ENCODE measurements around the gene FNDC5. TPM values are rescaled to one million over a fixed set of nuclear protein-coding genes. Genes with fewer than 3 reads are reported as not detected.

Gene FNDC5
- total and polyA plus RNA-seq, 9 of the 15 experiments (the other 6 are each of a cell fraction or from before 2014, with no cell fraction given): 0.06 to 2.1 (median 0.22) TPM

DNA sequence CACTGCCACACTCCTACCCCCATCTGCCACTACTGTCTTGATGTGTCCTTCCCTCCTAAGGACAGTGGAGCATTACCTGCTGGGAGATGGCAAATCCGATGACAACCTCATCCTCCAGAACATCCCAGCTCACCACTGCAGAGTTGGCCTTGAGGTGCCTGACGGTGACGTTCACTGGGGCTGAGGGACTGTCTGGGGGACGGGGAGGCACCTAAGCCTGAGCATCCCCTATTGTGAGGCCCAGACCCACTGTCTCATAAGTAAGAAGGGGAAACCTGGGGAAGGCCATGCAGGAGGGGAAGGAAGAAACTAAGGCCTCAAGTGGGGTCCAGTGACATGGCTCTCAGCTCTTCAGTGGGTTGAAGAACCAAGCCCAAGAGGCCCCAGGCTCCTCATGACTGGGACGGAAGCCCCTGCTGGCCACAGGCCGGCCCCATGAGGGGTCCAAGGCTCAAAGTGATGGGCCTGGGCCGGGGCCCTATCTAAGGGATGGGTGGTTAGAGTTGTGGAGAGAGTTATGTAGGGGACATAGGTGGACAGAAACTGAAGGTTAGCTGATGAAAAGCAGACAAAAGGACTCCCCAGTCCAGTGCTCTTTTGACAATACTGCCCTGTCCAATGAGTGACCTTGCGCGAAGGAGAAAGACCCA lies 1.8 kb downstream of the FNDC5 start:
- no peak overlapping the region for H3K4me2 ChIP-seq (ENCODE audit: insufficient read depth, low read length)
- FAIRE-seq (no peak), DNase-seq (ENCODE audit: extremely low read depth in 1 of 4, low spot score in 3 of 4) (no peak), ATAC-seq (no peak)
- BruUV-seq (replicated peaks): no TSS peak
- no peak overlapping the region for H2AFZ ChIP-seq (ENCODE audit: low read depth, low read length)
- no peak overlapping the region for H3K9ac ChIP-seq (ENCODE audit: insufficient read depth in 1 of 2, low read depth in 2 of 2, low read length in 2 of 2)
- H3K9me3 ChIP-seq (replicated peaks; ENCODE audit: control insufficient read depth, insufficient read depth, low read depth, low read length): no peaks in the 10 kb centered on the region
- no peaks in the 10 kb centered on the region for H3K79me2 ChIP-seq (ENCODE audit: control insufficient read depth, insufficient read depth, low read length)
- H3K4me1 ChIP-seq (replicated peaks in 1 of 2; ENCODE audit: control insufficient read depth in 2 of 2, insufficient read depth in 2 of 2, low read length in 2 of 2): peaks cover 5 to 18% of the 10 kb centered on the region in 2 experiments; a peak in 3 of 5 replicates
- 54% methylated on average over 9 of the region's 9 CpGs for WGBS (ENCODE audit: insufficient coverage, low coverage, missing lambda C conversion rate)
- ChIA-PET POLR2A (interaction anchor here (0.8 to 1.3 kb wide), 2 partner anchors 40 to 42 kb away, joined by 3 read pairs; no protein-coding TSS in a partner anchor), CTCF (ENCODE audit: low intra/inter-chr PET ratio) (no interaction called here)
- H3K4me3 ChIP-seq: no peak overlapping the region
- H4K20me1 ChIP-seq (replicated peaks; ENCODE audit: control insufficient read depth, insufficient read depth, low read length): peaks cover 9% of the 10 kb centered on the region
- in situ Hi-C loops (cut with MboI): no loop called here
- peaks cover 4 to 20% of the 10 kb centered on the region in 2 experiments; a peak in 3 of 5 replicates for H3K27me3 ChIP-seq (ENCODE audit: control insufficient read depth in 2 of 2, insufficient read depth in 2 of 2, low read length in 2 of 2)
- intact Hi-C loops (cut with micrococcal nuclease): no loop called here
- H3K9me1 ChIP-seq (ENCODE audit: control insufficient read depth, insufficient read depth, low read length): no peaks in the 10 kb centered on the region
- H3K27ac ChIP-seq (ENCODE audit: extremely low read depth, low read depth, low read length): no peak overlapping the region
- H3K36me3 ChIP-seq (ENCODE audit: control insufficient read depth, insufficient read depth, low read length): no peaks in the 10 kb centered on the region
- TF ChIP-seq, protein P1, sequence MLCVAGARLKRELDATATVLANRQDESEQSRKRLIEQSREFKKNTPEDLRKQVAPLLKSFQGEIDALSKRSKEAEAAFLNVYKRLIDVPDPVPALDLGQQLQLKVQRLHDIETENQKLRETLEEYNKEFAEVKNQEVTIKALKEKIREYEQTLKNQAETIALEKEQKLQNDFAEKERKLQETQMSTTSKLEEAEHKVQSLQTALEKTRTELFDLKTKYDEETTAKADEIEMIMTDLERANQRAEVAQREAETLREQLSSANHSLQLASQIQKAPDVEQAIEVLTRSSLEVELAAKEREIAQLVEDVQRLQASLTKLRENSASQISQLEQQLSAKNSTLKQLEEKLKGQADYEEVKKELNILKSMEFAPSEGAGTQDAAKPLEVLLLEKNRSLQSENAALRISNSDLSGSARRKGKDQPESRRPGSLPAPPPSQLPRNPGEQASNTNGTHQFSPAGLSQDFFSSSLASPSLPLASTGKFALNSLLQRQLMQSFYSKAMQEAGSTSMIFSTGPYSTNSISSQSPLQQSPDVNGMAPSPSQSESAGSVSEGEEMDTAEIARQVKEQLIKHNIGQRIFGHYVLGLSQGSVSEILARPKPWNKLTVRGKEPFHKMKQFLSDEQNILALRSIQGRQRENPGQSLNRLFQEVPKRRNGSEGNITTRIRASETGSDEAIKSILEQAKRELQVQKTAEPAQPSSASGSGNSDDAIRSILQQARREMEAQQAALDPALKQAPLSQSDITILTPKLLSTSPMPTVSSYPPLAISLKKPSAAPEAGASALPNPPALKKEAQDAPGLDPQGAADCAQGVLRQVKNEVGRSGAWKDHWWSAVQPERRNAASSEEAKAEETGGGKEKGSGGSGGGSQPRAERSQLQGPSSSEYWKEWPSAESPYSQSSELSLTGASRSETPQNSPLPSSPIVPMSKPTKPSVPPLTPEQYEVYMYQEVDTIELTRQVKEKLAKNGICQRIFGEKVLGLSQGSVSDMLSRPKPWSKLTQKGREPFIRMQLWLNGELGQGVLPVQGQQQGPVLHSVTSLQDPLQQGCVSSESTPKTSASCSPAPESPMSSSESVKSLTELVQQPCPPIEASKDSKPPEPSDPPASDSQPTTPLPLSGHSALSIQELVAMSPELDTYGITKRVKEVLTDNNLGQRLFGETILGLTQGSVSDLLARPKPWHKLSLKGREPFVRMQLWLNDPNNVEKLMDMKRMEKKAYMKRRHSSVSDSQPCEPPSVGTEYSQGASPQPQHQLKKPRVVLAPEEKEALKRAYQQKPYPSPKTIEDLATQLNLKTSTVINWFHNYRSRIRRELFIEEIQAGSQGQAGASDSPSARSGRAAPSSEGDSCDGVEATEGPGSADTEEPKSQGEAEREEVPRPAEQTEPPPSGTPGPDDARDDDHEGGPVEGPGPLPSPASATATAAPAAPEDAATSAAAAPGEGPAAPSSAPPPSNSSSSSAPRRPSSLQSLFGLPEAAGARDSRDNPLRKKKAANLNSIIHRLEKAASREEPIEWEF (CRISPR knock-in tag; IDR thresholded peaks at IDR 0.05): no peak
- TF ChIP-seq, protein P2, sequence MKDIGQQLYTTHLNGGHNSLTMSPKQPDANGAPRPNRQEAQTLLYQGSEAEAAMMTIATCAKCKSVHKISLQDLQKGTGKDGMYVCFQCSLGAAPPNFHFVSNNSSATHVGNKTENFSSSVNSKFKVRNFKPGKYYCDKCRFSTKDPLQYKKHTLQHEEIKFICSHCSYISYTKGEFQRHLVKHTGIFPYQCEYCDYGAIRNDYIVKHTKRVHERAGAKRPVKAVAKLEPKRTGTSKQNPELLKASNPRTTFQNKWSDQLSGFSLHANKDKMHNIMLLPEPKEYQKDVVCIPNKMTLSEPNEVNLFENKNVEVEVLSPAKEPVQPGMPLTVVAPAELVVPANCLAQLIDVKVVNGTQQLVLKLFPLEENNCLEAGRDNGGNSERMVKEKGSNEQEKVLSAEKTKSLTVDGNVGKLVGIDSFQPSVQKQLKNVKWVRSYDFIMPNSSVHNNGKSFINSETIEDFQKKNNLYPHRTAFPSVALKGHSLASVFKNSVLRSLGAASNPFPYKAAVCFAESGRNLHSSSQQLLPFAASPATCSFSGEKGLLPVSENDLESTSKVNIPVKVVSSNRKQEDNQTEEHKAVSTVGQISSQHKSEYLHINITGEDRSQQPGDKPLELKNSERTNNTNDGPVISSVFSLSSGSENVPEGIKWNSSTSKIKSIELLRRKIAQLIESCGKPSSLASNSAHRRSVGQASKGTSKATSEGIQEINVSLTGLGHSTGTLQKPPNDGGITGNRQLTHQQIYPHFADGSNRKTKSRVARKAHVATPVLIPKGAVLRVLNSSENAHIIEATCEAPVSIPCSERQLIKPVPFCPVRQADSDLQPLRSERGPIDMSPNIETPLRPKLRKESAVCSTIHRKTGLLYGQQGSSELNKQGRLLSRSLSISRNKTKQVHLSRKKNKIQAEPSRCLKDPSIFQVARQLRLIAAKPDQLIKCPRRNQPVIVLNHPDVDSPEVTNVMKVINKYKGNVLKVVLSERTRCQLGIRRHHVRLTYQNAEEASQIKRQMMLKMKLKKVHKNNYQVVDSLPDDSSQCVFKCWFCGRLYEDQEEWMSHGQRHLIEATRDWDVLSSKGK (CRISPR knock-in tag; IDR thresholded peaks at IDR 0.05): no peak
- TF ChIP-seq RAD51 (IDR thresholded peaks at IDR 0.05; ENCODE audit: borderline replicate concordance, low read depth) (no peak), MEIS2 (IDR thresholded peaks at IDR 0.05; ENCODE audit: partially characterized antibody) (no peak), RBBP5 (IDR thresholded peaks at IDR 0.05; ENCODE audit: borderline replicate concordance, insufficient read depth, low read length, poor library complexity, severe bottlenecking) (no peak), ZNF217 (CRISPR knock-in tag; IDR thresholded peaks at IDR 0.05) (no peak), CCAR2 (IDR thresholded peaks at IDR 0.05; ENCODE audit: low read depth, low read length) (no peak), ZNF395 (CRISPR knock-in tag; IDR thresholded peaks at IDR 0.05) (no peak), ZNF124 (CRISPR knock-in tag; IDR thresholded peaks at IDR 0.05) (no peak)
- TF ChIP-seq, protein P3, sequence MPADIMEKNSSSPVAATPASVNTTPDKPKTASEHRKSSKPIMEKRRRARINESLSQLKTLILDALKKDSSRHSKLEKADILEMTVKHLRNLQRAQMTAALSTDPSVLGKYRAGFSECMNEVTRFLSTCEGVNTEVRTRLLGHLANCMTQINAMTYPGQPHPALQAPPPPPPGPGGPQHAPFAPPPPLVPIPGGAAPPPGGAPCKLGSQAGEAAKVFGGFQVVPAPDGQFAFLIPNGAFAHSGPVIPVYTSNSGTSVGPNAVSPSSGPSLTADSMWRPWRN (IDR thresholded peaks at IDR 0.05; ENCODE audit: low read depth): no peak

Data from K562 (cell line).